Osteocyte (in vitro differentiated cells): ENCODE measurements around the gene CACNG7. TPM values are rescaled to one million over a fixed set of nuclear protein-coding genes. Genes with fewer than 3 reads are reported as not detected.

Experiments used
- DNase-seq: peaks from one replicate; pipeline ENCODE4 v3.0.0; 2021; ENCODE audit warnings: mixed read lengths; ENCODE audit not compliant: unreplicated experiment; ENCODE audit errors: extremely low spot score
- H3K27ac Mint-ChIP-seq: one replicate; pipeline ENCODE4 v1.8.0; 2021; ENCODE audit warnings: mild to moderate bottlenecking, mixed read lengths; ENCODE audit not compliant: unreplicated experiment
- H3K27me3 Mint-ChIP-seq: one replicate; pipeline ENCODE4 v1.8.0; 2021; ENCODE audit warnings: mixed read lengths; ENCODE audit not compliant: unreplicated experiment
- H3K36me3 Mint-ChIP-seq: one replicate; pipeline ENCODE4 v1.8.0; 2021; ENCODE audit warnings: mixed read lengths; ENCODE audit not compliant: unreplicated experiment
- H3K4me1 Mint-ChIP-seq: one replicate; pipeline ENCODE4 v1.8.0; 2021; ENCODE audit warnings: mixed read lengths; ENCODE audit not compliant: unreplicated experiment
- H3K4me3 Mint-ChIP-seq: one replicate; pipeline ENCODE4 v1.8.0; 2021; ENCODE audit warnings: mild to moderate bottlenecking, moderate library complexity, mixed read lengths; ENCODE audit not compliant: unreplicated experiment
- H3K9me3 Mint-ChIP-seq: one replicate; pipeline ENCODE4 v1.8.0; 2021; ENCODE audit warnings: mixed read lengths; ENCODE audit not compliant: unreplicated experiment
- CTCF ChIP-seq: fragments of 200-600 bp; sonication (generic); IDR thresholded peaks from 2 replicates; pipeline ENCODE4 v1.5.0; 2021; ENCODE audit warnings: antibody characterized with exemption, mild to moderate bottlenecking, moderate library complexity
- total RNA-seq: library from RNA; stranded (reverse); gene quantifications from 2 replicates; pipeline ENCODE4 v1.2.1, GENCODE V29; 2021

The CACNG7 gene
- total RNA-seq, 1 donor from 2014 or later, result not detected

GRCh38 chr19:53951947-53952346, 42.9 kb downstream of the CACNG7 start:
- Mint-ChIP-seq H3K9me3 (peaks cover 6% of the 10 kb centered on the region), H3K27me3 (peaks cover 1% of the 10 kb centered on the region), H3K36me3 (no peaks in the 10 kb centered on the region), H3K4me1 (no peaks in the 10 kb centered on the region), H3K4me3 (no peak overlapping the region), H3K27ac (no peak overlapping the region)
- TF ChIP-seq CTCF, result no peak
- no peak for DNase-seq

- peaks cover 6% of the 10 kb centered on the region for H3K9me3 Mint-ChIP-seq
- peaks cover 12% of the 10 kb centered on the region for H3K27me3 Mint-ChIP-seq
- TF ChIP-seq CTCF, result no peak
- no peak for DNase-seq
- H3K27ac Mint-ChIP-seq, result no peak overlapping the region
- H3K36me3 Mint-ChIP-seq, result no peaks in the 10 kb centered on the region
- no peak overlapping the region for H3K4me3 Mint-ChIP-seq
- H3K4me1 Mint-ChIP-seq, result no peaks in the 10 kb centered on the region
Observed at GRCh38 chr19:53953383-53953782, 44.3 kb downstream of the CACNG7 start.

- no peak overlapping the region for H3K27ac Mint-ChIP-seq
- no peaks in the 10 kb centered on the region for H3K36me3 Mint-ChIP-seq
- H3K4me1 Mint-ChIP-seq, result no peaks in the 10 kb centered on the region
- no peak for DNase-seq
- H3K4me3 Mint-ChIP-seq, result no peak overlapping the region
- H3K27me3 Mint-ChIP-seq, result peaks cover 39% of the 10 kb centered on the region
- H3K9me3 Mint-ChIP-seq, result peaks cover 6% of the 10 kb centered on the region
- no peak for TF ChIP-seq CTCF
Observed at GRCh38 chr19:53957448-53958167, 48.5 kb downstream of the CACNG7 start.

- Mint-ChIP-seq H3K27me3 (peaks cover 39% of the 10 kb centered on the region), H3K9me3 (peaks cover 6% of the 10 kb centered on the region), H3K4me1 (no peaks in the 10 kb centered on the region), H3K4me3 (no peak overlapping the region), H3K27ac (no peak overlapping the region), H3K36me3 (no peaks in the 10 kb centered on the region)
- TF ChIP-seq CTCF, result no peak
- DNase-seq, result no peak
Observed at GRCh38 chr19:53958168-53958571, 49.1 kb downstream of the CACNG7 start.

GRCh38 chr19:53958823-53959757, 50.0 kb downstream of the CACNG7 start:
- no peak for DNase-seq
- H3K9me3 Mint-ChIP-seq, result peaks cover 6% of the 10 kb centered on the region
- peaks cover 46% of the 10 kb centered on the region for H3K27me3 Mint-ChIP-seq
- no peaks in the 10 kb centered on the region for H3K4me1 Mint-ChIP-seq
- H3K4me3 Mint-ChIP-seq, result no peak overlapping the region
- no peak for TF ChIP-seq CTCF
- no peak overlapping the region for H3K27ac Mint-ChIP-seq
- H3K36me3 Mint-ChIP-seq, result no peaks in the 10 kb centered on the region
